HG03103 (cell line): ENCODE results near the gene CCDC33.

ENCODE experiments used
- ATAC-seq: cut with Tn5 transposase; IDR thresholded peaks from one replicate; pipeline ENCODE4 v1.9.1; 2021; ENCODE audit warnings: low read depth; ENCODE audit not compliant: unreplicated experiment

Gene CCDC33

GRCh38 chr15:74330861-74331408 lies 94.8 kb downstream of the CCDC33 start:
- ATAC-seq, result no peak

- ATAC-seq, result no peak
Observed at GRCh38 chr15:74332011-74332410, 95.9 kb downstream of the CCDC33 start.

- no peak for ATAC-seq
Observed at GRCh38 chr15:74332611-74333010, 96.5 kb downstream of the CCDC33 start.

GRCh38 chr15:74333093-74333492 lies 97.0 kb downstream of the CCDC33 start:
- no peak for ATAC-seq

DNA sequence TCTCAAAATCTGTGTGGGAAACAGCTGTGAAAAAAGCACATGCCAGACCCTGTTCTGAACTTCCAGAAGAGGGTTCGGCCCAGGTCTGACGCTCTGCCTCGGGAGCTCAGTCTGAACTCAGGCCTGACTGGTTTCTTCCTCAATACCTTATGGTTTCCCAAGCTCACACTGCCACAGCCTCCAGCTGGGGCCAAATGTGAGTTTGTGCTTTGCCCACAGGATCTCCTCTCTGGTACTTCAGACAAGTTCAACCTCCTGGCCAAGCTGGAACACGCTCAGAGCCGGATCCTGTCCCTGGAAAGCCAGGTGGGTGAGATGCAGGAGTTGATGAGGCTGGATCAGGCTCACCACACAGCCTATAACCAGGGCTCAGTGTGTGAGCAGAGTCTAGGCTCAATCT lies 97.5 kb downstream of the CCDC33 start:
- no peak for ATAC-seq

GRCh38 chr15:74334127-74334526 lies 98.0 kb downstream of the CCDC33 start:
- no peak for ATAC-seq

DNA sequence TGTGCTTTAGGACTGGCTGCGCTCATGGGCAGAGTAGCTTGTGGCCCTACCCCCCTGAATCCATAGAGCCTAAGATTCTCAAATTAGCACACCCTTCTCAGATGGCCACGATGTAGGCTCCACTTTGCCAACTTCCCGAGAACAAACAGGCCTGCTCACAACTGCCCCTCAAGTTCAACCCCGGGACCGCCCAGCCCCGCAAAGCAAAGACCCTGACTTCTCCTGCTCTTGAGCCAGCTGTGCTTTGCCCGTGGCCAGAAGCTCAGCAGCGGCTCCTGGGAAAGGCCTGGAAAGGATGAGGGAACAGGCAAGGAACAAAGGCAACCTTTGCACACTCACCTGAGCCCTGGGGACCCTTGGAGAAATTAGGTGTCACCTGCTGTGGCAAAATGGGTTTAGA lies 99.3 kb downstream of the CCDC33 start:
- no peak for ATAC-seq

DNA sequence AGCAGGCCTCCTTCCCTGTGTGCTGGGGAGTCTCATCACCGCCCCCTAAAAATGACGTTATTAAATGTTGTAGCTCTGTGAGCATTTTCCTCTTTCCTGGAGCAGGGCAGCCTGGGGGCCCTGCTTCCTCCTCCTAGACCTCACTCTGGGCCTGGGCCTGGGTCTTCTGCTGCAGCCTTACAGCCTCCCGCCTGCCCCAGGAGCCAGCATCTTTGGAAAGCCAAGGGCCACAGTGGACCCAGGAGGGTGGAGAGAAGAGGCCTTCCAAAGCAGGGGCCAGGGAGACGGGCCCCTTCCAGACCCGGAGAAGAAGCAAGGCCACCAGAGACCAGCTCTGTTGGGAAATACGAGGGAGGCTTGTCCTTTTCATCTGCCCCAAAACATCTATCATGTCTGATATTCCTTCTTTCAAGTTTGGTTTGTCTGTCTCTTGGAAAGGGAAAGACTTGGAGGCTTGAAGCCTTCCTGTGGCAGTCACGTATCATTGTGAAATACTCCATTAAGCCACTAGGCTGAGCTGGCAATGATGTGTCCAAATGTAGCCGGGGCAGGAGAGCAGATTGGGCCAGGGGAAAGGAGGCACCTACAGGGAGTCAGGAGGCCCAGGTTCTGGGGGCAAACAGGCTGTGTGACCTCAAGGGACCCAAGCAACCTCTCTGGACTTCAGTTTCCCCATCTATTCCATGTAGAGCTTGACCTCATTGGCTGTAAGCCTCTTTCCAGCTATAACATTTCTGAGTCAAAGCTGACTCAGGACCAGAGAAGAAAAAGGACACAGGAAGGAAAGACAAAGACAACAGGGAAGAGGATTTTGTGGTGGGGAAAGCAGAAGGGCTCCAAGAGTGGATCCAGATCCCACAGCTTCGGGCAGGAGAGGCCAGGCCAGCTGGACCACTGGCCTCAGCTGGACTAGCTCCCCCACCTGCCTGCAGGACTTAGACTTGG lies 100.2 kb downstream of the CCDC33 start:
- no peak for ATAC-seq

- no peak for ATAC-seq
Observed at GRCh38 chr15:74337146-74337545, 101.0 kb downstream of the CCDC33 start.

DNA sequence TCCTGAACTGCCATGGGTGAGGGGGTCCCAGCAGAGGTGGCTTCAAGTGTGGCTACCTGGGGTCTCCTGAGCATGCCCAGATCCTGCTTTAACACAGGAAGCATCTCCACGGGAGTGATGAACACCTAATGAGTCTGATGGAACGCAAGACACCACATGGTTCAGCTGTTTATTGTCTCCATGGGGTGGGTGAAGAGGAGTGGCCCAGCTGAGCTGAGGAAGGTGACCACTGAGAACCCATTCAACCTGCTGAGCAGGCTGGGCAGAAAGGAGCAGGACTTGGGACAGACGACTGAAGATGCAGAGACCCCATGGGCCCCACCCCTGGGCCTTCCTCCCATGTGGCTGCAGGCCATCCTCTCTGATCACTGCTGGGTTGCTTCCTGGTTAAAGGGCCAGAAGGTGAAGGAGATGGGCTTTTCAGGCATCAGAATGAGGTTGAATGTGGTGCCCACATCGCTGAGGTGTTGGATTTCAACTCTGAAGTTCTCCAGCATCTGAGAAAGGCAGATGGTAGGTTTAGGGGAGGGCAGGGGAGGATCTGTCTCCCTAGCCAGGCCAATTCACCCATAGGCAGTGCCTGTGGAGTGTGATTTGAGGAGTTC lies 101.6 kb downstream of the CCDC33 start:
- ATAC-seq, result no peak

- no peak for ATAC-seq
Observed at GRCh38 chr15:74338676-74339075, 102.5 kb downstream of the CCDC33 start.

GRCh38 chr15:74339371-74339770 lies 103.2 kb downstream of the CCDC33 start:
- ATAC-seq, result no peak

DNA sequence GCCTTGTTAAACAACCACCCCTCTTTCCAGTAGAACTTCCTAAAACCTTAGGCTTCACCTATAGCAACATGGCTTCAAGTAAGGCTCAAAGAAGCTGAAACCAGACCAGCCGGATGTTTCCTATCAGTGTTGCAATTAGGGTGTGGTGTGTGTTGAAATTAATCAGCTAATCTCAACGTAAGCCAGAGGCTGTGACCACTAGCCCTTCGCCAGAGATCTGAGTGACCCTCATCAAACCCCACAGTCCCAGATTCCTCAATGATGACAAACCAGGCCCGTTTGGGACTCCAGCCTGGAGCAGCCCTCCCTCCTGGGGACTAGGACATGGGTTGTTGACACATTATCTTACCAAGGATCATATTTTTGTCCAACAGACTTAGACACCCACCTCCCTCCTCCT lies 104.0 kb downstream of the CCDC33 start:
- ATAC-seq, result no peak

DNA sequence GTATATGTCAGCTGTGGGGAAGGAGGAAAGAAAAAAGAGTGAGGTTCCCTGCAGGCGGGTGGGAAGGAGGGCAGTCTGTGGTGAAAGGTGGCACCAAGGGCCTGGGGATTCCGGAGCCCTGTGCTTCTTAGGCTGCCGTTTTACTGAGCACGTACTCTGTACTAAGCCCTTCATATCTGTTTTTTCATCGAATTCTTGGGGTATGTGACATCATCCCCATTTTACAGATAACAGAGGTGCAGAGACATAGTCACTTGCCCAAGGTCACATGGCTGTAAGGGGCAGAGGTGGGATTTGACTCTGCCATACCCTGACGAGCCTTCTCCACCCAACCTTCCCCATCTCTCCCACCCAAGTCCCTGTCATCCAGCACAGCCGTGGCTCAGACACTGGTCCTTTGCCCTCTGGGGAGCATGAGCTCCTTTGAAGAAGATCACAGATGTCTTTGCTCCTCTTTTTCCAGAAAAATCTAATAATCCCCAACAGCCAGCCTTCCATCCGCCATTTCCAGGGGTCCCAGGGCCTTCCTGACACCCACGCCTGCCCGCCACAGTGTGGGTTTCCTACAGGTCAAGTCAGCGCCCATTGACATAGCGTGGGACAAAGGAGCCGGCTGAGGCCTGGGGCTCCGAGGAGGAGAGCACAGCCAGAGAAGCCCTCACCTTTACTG lies 107.1 kb downstream of the CCDC33 start:
- ATAC-seq, result no peak

- no peak for ATAC-seq
Observed at GRCh38 chr15:74343797-74344127, 107.6 kb downstream of the CCDC33 start.

- ATAC-seq, result no peak
Observed at GRCh38 chr15:74345051-74345450, 108.9 kb downstream of the CCDC33 start.

GRCh38 chr15:74347757-74348250 lies 111.7 kb downstream of the CCDC33 start:
- no peak for ATAC-seq

- no peak for ATAC-seq
Observed at GRCh38 chr15:74349241-74349778, 113.2 kb downstream of the CCDC33 start.

DNA sequence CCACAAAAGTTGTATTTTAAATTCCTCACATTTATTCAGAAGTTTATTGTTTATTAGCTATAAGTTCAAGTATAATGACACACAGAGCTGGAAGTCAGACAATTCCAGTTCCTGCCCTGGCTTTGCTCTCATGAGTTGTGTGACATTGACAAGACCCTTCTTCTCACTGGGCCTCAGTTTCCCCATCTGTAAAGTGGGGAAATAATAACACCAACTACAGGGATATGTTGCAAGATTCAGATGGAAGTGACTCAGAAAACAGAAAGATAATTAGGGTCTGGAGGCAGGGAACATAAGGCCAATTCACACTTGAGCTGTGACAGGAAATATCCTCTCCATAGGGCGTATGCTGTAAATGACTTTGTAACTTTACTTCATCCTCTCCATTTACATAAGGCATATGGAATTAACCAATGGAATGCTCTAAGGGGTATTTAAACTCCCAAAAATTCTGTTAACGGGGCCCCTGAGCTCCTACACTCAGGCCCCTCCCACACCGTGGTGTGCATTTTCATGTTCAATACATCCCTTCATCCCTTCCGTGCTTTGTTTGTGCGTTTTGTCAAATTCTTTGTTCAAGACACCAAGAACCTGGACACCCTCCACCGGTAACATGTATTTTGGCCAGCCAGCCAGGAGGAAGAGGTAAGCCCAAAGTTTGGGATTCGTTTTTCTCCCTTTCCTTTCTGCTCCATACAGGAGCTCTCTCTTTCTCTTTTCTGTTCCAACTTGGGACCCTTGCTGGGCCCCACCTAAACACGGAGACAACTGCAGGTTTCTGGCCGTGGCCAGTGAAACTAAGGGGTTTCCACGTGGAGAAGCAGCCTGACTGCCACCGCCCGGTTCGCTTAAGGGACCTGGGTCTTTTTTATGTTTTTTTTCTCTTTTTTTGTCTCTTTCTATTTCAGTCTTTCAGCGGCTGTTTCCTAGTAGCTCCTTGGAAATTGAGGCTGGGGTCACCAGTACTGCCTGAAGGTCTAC lies 114.5 kb downstream of the CCDC33 start:
- ATAC-seq, result no peak

GRCh38 chr15:74351670-74352069 lies 115.5 kb downstream of the CCDC33 start:
- ATAC-seq, result no peak
